ENCODE measurements around the gene INPP5B.
"Not testable (repeated sequence)": the region's sequence is repeated elsewhere in the genome, so short reads cannot be mapped to it uniquely, and the experiment has no call there.

Gene INPP5B

GRCh38 chr1:37910886-37911285, 36.0 kb downstream of the INPP5B start:
- not testable (repeated sequence) for DNase-seq

- not testable (repeated sequence) for DNase-seq
Measured at GRCh38 chr1:37908531-37908930, 38.3 kb downstream of the INPP5B start.

GRCh38 chr1:37907416-37908125, 39.3 kb downstream of the INPP5B start:
- not testable (repeated sequence) for DNase-seq

DNA sequence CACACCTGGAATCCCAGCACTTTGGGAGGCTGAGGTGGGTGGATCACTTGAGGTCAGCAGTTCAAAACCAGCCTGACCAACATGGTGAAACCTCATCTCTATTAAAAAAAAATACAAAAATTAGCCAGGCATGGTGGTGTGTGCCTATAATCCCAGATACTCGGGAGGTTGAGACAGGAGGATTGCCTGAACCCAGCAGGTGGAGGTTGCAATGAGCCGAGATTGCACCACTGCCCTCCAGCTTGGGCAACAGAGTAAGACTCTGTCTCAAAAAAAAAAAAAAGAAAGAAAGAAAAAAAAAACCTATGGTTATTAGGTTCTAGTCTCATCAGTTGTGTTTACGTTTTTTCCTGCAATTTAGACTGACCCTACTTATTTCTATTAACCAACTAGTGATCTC, 40.3 kb downstream of the INPP5B start:
- not testable (repeated sequence) for DNase-seq

GRCh38 chr1:37905727-37906126, 41.1 kb downstream of the INPP5B start:
- no peak for DNase-seq

GRCh38 chr1:37903921-37904320, 42.9 kb downstream of the INPP5B start:
- not testable (repeated sequence) for DNase-seq

DNA sequence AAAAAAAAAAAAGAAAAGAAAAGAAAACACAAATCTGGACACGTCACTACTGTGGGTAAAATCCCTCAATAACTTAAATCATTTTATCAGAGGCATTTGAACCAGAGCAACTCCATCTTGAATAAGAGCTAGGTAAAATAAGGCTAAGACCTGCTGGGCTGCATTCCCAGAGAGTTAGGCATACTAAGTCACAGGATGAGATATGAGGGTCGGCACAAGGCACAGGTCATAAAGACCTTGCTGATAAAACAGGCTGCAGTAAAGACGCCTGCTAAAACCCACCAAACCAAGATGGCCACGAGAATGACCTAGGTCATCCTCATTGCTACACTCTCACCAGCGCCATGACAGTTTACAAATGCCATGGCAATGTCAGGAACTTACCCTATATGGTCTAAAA, 43.9 kb downstream of the INPP5B start:
- DNase-seq: no peak

- no peak for DNase-seq
Measured at GRCh38 chr1:37901893-37902225, 45.0 kb downstream of the INPP5B start.

GRCh38 chr1:37901191-37901892, 45.5 kb downstream of the INPP5B start:
- DNase-seq: no peak

GRCh38 chr1:37897563-37897962, 49.3 kb downstream of the INPP5B start:
- not testable (repeated sequence) for DNase-seq

GRCh38 chr1:37893673-37894072, 53.2 kb downstream of the INPP5B start:
- DNase-seq: no peak

DNA sequence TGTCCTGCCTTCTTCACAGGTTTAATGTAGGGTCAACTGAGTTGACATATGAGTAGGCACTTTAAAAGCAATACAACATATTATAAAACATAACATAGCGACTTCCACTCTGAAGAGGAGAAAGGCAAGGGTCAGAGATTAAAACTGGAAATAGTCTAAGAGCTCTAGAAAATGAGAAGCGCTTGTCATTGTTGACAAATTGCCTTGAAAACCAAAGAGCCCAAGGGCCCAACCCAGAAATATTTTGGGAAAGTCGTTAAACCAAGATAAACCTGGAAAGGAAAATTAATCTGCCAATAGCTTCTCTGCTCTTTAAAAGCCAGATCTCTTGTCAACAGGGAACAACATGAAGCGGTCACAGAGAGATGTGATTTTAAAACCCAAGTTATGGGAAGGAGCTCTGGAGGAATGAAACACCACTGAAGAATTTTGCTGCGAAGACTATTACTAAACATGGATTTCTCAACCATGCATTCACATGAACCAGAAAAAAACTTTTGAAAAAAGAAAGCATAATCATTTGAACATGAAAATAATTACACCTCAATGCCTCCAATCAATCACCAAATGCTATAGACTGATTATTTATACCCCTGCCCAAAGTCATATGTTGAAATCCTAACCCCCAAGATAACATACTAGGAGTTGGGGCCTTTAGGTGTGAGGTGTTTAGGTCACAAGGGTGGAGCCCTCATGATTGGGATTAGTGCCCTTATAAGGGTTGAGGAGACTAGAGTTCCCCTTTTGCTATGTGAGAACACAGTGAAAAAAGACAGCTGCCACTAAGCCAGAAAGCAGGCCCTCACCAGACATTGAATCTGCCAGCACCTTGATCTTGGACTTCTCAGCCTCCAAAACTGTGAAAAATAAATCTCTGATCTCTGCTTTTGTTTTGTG, 54.5 kb downstream of the INPP5B start:
- no peak for DNase-seq

DNA sequence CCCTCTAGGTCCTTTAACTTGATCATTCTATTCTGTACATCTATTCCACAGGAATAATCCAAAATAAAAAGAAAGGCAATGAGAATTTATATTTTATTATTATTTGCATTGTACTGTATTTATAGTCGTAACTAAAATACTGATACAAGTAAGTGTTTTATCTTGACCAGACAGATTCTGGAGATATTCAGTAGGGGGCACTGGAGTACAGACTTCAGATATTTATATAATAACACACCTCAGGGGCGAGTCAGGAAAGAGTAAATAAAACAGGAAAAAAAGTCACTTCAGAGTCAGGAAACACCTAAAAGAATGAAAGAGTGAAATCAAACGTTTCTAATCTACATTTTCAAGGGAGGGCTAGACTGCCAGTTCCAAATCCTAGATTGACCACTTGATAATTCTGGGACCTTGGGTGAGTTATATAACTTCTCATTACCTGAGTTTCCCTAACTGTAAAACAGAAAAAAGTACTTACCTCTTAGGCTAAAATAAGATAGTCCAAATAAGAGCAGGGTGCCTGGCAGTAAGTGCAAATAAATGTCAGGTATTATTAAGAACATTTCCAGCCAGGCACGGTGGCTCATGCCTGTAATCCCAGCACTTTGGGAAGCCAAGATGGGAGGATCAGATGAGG, 56.4 kb downstream of the INPP5B start:
- DNase-seq: peak; percentile 16

DNA sequence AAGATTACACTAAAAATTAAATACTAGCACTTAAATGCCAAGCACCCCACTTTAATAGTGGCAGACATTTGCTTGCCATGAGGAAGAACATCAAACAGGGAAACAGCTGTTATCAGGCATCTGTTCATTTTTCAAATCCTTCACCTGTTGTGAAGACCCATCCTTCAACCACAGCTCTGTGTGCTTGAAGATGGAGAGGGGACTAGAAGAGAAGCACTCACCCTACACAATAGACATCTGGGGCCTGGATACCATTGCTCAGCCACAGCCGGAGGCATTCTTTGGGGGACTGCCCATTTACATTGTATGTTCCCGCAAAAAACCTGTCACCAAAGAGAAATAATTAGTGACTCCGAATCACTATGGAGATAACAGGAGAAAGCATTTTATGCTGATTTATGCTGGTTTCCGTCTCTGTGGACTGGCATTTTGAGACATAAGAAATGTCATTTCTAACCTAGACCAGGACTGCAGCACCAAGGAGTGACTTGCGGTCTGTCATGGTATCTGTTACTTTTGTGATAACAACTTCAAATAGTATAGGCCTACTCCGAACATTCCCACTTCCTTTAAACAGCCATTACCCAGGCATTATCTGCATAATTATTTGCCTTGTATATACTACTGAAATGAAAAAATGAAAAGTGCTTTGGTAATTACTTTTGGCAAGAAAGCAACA, 58.7 kb downstream of the INPP5B start:
- no peak for DNase-seq

- DNase-seq: no peak
Measured at GRCh38 chr1:37884145-37884544, 62.7 kb downstream of the INPP5B start.

GRCh38 chr1:37883671-37884070, 63.2 kb downstream of the INPP5B start:
- DNase-seq: no peak

DNA sequence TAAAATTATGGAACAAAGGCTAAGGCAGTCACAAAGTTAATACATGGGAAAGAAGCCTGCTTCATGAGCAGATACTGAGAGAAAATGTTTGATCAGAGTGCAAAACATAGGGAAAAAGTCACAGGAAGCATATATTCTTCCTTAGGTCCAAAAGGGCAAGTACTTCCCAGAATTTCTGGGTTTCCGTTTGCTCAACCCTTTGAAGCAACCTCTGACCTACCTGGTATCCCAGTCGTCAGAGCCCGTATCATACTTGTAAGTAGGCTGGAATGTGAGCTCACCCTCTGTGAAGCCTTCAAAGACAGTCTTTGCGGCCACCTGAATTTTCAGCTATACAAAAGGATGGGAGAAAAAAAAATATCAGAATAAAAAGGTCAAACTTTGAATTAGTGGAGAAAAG, 67.0 kb downstream of the INPP5B start:
- DNase-seq: no peak

DNA sequence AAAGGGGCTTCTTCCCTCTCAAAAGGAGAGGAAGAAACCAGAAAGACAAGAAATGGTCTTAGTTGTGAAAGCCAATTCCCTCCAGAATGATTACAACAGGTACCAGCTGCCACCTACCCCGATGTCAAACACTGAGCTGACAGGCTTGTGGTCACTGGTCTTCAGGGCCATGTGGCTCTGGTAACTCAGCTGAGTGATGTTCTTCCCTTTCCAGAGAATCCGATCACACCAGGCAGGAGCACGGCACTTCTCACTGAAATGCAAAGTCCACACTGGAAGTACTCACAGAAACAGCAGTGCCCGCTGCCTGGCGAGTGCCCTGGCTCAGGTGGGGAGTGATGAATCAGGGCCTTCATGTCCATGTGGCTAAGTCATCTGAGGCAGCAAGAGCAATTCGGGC, 68.8 kb downstream of the INPP5B start:
- no peak for DNase-seq

DNA sequence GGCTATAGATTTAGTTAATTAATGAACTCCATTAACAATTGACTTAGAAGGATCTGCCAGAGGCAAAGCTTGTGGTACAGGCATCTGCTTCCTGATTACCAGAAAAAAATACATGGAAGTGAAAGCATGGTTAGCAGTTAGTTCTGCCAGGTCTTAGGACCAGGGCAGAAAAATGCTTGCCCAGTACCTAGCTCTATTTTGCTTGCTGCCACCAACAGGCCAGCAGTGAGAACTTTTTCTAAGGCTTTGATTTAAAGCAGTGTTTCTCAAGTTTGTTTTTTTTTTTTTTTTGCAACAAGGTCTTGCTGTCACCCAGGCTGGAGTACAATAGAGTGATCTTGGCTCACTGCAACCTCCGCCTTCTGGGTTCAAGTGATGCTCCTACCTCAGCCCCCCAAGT, 71.0 kb downstream of the INPP5B start:
- no peak for DNase-seq

GRCh38 chr1:37872692-37873091, 74.2 kb downstream of the INPP5B start:
- no peak for DNase-seq

DNA sequence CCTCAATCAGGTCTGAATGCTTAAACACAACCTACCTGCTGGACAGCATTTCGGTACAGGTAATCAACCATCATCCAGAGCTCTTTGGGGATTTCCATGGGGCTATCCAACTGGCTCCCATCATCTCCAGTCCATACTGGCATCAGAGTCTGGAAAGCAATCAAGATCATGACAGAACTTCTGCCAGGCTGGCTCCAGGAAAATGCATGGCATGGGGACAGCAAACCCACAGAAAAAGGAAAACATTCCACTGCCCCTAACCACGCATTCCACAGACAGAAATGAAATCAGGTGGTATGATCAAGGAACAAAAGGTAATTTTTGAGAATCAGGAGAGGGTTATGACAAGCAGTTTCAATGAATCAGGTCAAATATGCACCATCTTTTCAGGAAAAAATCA, 78.4 kb downstream of the INPP5B start:
- no peak for DNase-seq

GRCh38 chr1:37867784-37868183, 79.1 kb downstream of the INPP5B start:
- DNase-seq: no peak

- no peak for DNase-seq
Measured at GRCh38 chr1:37866491-37866890, 80.4 kb downstream of the INPP5B start.

Data from NCI-H1417 treated with DMSO at 0.1 percent for 48 hours (cell line).